Left ventricle myocardium inferior (tissue), 1 donor: ENCODE measurements around the gene SLC22A8. TPM values are rescaled to one million over a fixed set of nuclear protein-coding genes. Genes with fewer than 3 reads are reported as not detected.

Source experiments
- DNase-seq: peaks from one replicate; pipeline ENCODE4 v3.0.0-alpha.2; 2020
- H3K27ac ChIP-seq: fragments of 200-600 bp; replicated peaks from 2 replicates; pipeline ENCODE4 v1.8.0; 2021
- H3K27me3 ChIP-seq: fragments of 200-600 bp; 2 replicates; pipeline ENCODE4 v1.8.0; 2021; ENCODE audit warnings: low read depth
- H3K36me3 ChIP-seq: fragments of 200-600 bp; 2 replicates; pipeline ENCODE4 v1.8.0; 2021
- H3K4me1 ChIP-seq: fragments of 200-600 bp; 2 replicates; pipeline ENCODE4 v1.8.0; 2021
- H3K4me3 ChIP-seq: fragments of 200-600 bp; 2 replicates; pipeline ENCODE4 v1.8.0; 2021; ENCODE audit warnings: mild to moderate bottlenecking, moderate library complexity
- H3K9me3 ChIP-seq: fragments of 200-600 bp; replicated peaks from 2 replicates; pipeline ENCODE4 v1.8.0; 2021
- CTCF ChIP-seq: fragments of 200-600 bp; IDR thresholded peaks from 2 replicates; pipeline ENCODE4 v1.8.0; 2021; ENCODE audit warnings: antibody characterized with exemption, mild to moderate bottlenecking, borderline replicate concordance
- intact Hi-C: fragments of 100-400 bp; cut with micrococcal nuclease; formaldehyde crosslinking; loops from one replicate; pipeline ENCODE4 v1.11.0; 2022
- total RNA-seq: library from RNA; stranded (reverse); fragmentation: NEBNext Ultra II Directional; extraction: Animal tissue kit (Norgen Biotek cat#: 25700); gene quantifications from one replicate; pipeline ENCODE4 v1.2.1, GENCODE V29; 2021
- donor health status: DM: no; HTN: yes; CAD: no; lungs with severe emphysema.

SLC22A8 gene
- total RNA-seq, 1 donor from 2014 or later, result not detected

GRCh38 chr11:63014408-63015055 lies 1.1 kb downstream of the SLC22A8 start:
- Histone ChIP-seq H3K4me3 (no peak overlapping the region), H3K4me1 (peaks cover 11% of the 10 kb centered on the region), H3K36me3 (no peaks in the 10 kb centered on the region), H3K9me3 (no peaks in the 10 kb centered on the region), H3K27ac (no peak overlapping the region), H3K27me3 (peaks cover 51% of the 10 kb centered on the region)
- TF ChIP-seq CTCF, result no peak
- DNase-seq, result no peak
- intact Hi-C loops, result no loop called here

GRCh38 chr11:63012839-63013238 lies 2.8 kb downstream of the SLC22A8 start:
- Histone ChIP-seq H3K36me3 (no peaks in the 10 kb centered on the region), H3K4me1 (peaks cover 14% of the 10 kb centered on the region), H3K27me3 (peaks cover 34% of the 10 kb centered on the region), H3K4me3 (no peak overlapping the region), H3K9me3 (no peaks in the 10 kb centered on the region), H3K27ac (no peak overlapping the region)
- no peak for TF ChIP-seq CTCF
- intact Hi-C loops, result no loop called here
- DNase-seq, result no peak

GRCh38 chr11:63012430-63012829 lies 3.2 kb downstream of the SLC22A8 start:
- no peak for TF ChIP-seq CTCF
- Histone ChIP-seq H3K4me3 (no peak overlapping the region), H3K27ac (no peak overlapping the region), H3K27me3 (peaks cover 32% of the 10 kb centered on the region), H3K9me3 (no peaks in the 10 kb centered on the region), H3K4me1 (peaks cover 16% of the 10 kb centered on the region), H3K36me3 (no peaks in the 10 kb centered on the region)
- intact Hi-C loops, result no loop called here
- DNase-seq, result no peak

- H3K36me3 ChIP-seq, result no peaks in the 10 kb centered on the region
- intact Hi-C loops, result no loop called here
- H3K4me1 ChIP-seq, result peaks cover 9% of the 10 kb centered on the region
These were observed 4.7 kb downstream of the SLC22A8 start for GRCh38 chr11:63010934-63011439.

GRCh38 chr11:63007920-63008319 lies 7.7 kb downstream of the SLC22A8 start:
- intact Hi-C loops, result no loop called here

More at GRCh38 chr11:63010934-63011439, 4.7 kb downstream of the SLC22A8 start:
- Histone ChIP-seq H3K4me3 (no peak overlapping the region), H3K27me3 (peaks cover 18% of the 10 kb centered on the region), H3K27ac (no peak overlapping the region), H3K9me3 (no peaks in the 10 kb centered on the region)
- DNase-seq, result no peak
- TF ChIP-seq CTCF, result no peak

More at GRCh38 chr11:63007920-63008319, 7.7 kb downstream of the SLC22A8 start:
- TF ChIP-seq CTCF, result no peak
- no peaks in the 10 kb centered on the region for H3K36me3 ChIP-seq
- peaks cover 6% of the 10 kb centered on the region for H3K4me1 ChIP-seq
- H3K27me3 ChIP-seq, result no peaks in the 10 kb centered on the region
- no peaks in the 10 kb centered on the region for H3K9me3 ChIP-seq
- no peak for DNase-seq
- H3K4me3 ChIP-seq, result no peak overlapping the region
- no peak overlapping the region for H3K27ac ChIP-seq
